Astrocyte (in vitro differentiated cells and primary cell): ENCODE results near the gene PDE11A. TPM values are rescaled to one million over a fixed set of nuclear protein-coding genes. Genes with fewer than 3 reads are reported as not detected.

Experiments
- DNase-seq: peaks from one replicate; pipeline ENCODE4 v3.0.0-alpha.2; 2010; ENCODE audit warnings: low read depth
- FAIRE-seq: peaks from 2 replicates; lab custom pipeline; 2011; peaks lifted over from hg19 to GRCh38; lab: Jason Lieb, UNC
- H2AFZ ChIP-seq: 2 replicates; pipeline ENCODE4 v1.6.0; 2012; ENCODE audit warnings: low read depth, low read length, inconsistent platforms
- H3K27ac ChIP-seq: 2 replicates; pipeline ENCODE4 v1.5.1; 2011; ENCODE audit warnings: low read depth, low read length, inconsistent platforms
- H3K27me3 ChIP-seq: 2 replicates; pipeline ENCODE4 v1.6.0; 2011; ENCODE audit warnings: low read length, inconsistent platforms; ENCODE audit not compliant: insufficient read depth
- H3K36me3 ChIP-seq: 2 replicates; pipeline ENCODE4 v1.5.1; 2011; ENCODE audit warnings: low read length, inconsistent platforms; ENCODE audit not compliant: insufficient read depth
- H3K4me1 ChIP-seq: 2 replicates; pipeline ENCODE4 v1.5.1; 2011; ENCODE audit warnings: low read length, inconsistent platforms; ENCODE audit not compliant: insufficient read depth
- H3K4me2 ChIP-seq: 2 replicates; pipeline ENCODE4 v1.6.0; 2012; ENCODE audit warnings: low read length, inconsistent platforms
- H3K4me3 ChIP-seq: 2 replicates; pipeline ENCODE4 v1.5.1; 2011; ENCODE audit warnings: low read depth, mild to moderate bottlenecking, low read length, inconsistent platforms; ENCODE audit not compliant: insufficient read depth
- H3K79me2 ChIP-seq: 2 replicates; pipeline ENCODE4 v1.6.0; 2012; ENCODE audit warnings: mild to moderate bottlenecking, low read length, inconsistent platforms; ENCODE audit not compliant: insufficient read depth
- H3K9ac ChIP-seq: 2 replicates; pipeline ENCODE4 v1.6.0; 2012; ENCODE audit warnings: mild to moderate bottlenecking, low read length, inconsistent platforms
- H3K9me3 ChIP-seq: 2 replicates; pipeline ENCODE4 v1.5.1; 2012; ENCODE audit warnings: low read depth, mild to moderate bottlenecking, low read length, inconsistent platforms; ENCODE audit not compliant: insufficient read depth
- H4K20me1 ChIP-seq: 2 replicates; pipeline ENCODE4 v1.6.0; 2012; ENCODE audit warnings: low read length, inconsistent platforms; ENCODE audit not compliant: insufficient read depth
- H3K27ac Mint-ChIP-seq: one replicate; pipeline ENCODE4 v1.8.0; 2021; ENCODE audit warnings: mild to moderate bottlenecking, mixed read lengths; ENCODE audit not compliant: unreplicated experiment
- H3K27me3 Mint-ChIP-seq: one replicate; pipeline ENCODE4 v1.8.0; 2021; ENCODE audit warnings: low read depth, mixed read lengths; ENCODE audit not compliant: unreplicated experiment
- H3K36me3 Mint-ChIP-seq: one replicate; pipeline ENCODE4 v1.8.0; 2021; ENCODE audit warnings: low read depth, mixed read lengths; ENCODE audit not compliant: unreplicated experiment
- H3K4me1 Mint-ChIP-seq: one replicate; pipeline ENCODE4 v1.8.0; 2021; ENCODE audit warnings: low read depth, mixed read lengths; ENCODE audit not compliant: unreplicated experiment
- H3K4me3 Mint-ChIP-seq: one replicate; pipeline ENCODE4 v1.8.0; 2021; ENCODE audit warnings: mild to moderate bottlenecking, moderate library complexity, mixed read lengths; ENCODE audit not compliant: unreplicated experiment
- H3K9me3 Mint-ChIP-seq: one replicate; pipeline ENCODE4 v1.8.0; 2021; ENCODE audit warnings: mild to moderate bottlenecking, mixed read lengths; ENCODE audit not compliant: unreplicated experiment
- CTCF ChIP-seq: IDR thresholded peaks from 2 replicates; pipeline ENCODE4 v1.5.1; 2011; ENCODE audit warnings: low read depth, mild to moderate bottlenecking, inconsistent platforms, low read length, moderate library complexity; ENCODE audit not compliant: insufficient read depth
- EZH2 ChIP-seq: IDR thresholded peaks from 2 replicates; pipeline ENCODE4 v1.6.1; 2012; ENCODE audit warnings: mild to moderate bottlenecking, low read length, inconsistent platforms; ENCODE audit not compliant: insufficient read depth
- total RNA-seq: library from RNA; stranded (reverse); gene quantifications from 2 replicates; pipeline ENCODE4 v1.2.1, GENCODE V29; 2021

PDE11A gene
- total RNA-seq, 1 donor from 2014 or later: 0.45 TPM

- Mint-ChIP-seq H3K4me1 (peaks cover 6% of the 10 kb centered on the region), H3K36me3 (no peaks in the 10 kb centered on the region), H3K9me3 (no peaks in the 10 kb centered on the region), H3K27ac (no peak overlapping the region), H3K4me3 (no peak overlapping the region), H3K27me3 (no peaks in the 10 kb centered on the region)
- Histone ChIP-seq H4K20me1 (peaks cover 4% of the 10 kb centered on the region), H3K79me2 (peaks cover 12% of the 10 kb centered on the region), H3K4me2 (no peak overlapping the region), H3K36me3 (peaks cover 15% of the 10 kb centered on the region), H3K27ac (no peak overlapping the region), H3K4me3 (no peak overlapping the region), H3K27me3 (no peaks in the 10 kb centered on the region), H2AFZ (no peak overlapping the region), H3K9ac (no peak overlapping the region), H3K9me3 (no peaks in the 10 kb centered on the region), H3K4me1 (no peaks in the 10 kb centered on the region)
- no peak for FAIRE-seq
- no peak for DNase-seq
- no peak for TF ChIP-seq EZH2
- TF ChIP-seq CTCF: no peak
Measured at GRCh38 chr2:178117725-178118124, 45.1 kb upstream of the PDE11A start.

GRCh38 chr2:178115271-178115670 lies 42.7 kb upstream of the PDE11A start:
- H2AFZ ChIP-seq: no peak overlapping the region
- DNase-seq: no peak
- H3K36me3 Mint-ChIP-seq: no peaks in the 10 kb centered on the region
- peaks cover 4% of the 10 kb centered on the region for H4K20me1 ChIP-seq
- H3K4me1 Mint-ChIP-seq: peaks cover 6% of the 10 kb centered on the region
- no peaks in the 10 kb centered on the region for H3K27me3 ChIP-seq
- H3K4me1 ChIP-seq: no peaks in the 10 kb centered on the region
- no peak overlapping the region for H3K4me2 ChIP-seq
- no peak for TF ChIP-seq CTCF
- no peak for TF ChIP-seq EZH2
- no peak overlapping the region for H3K4me3 ChIP-seq
- H3K27ac Mint-ChIP-seq: no peak overlapping the region
- FAIRE-seq: no peak
- no peaks in the 10 kb centered on the region for H3K27me3 Mint-ChIP-seq
- peaks cover 15% of the 10 kb centered on the region for H3K79me2 ChIP-seq
- peaks cover 4% of the 10 kb centered on the region for H3K36me3 ChIP-seq
- no peaks in the 10 kb centered on the region for H3K9me3 Mint-ChIP-seq
- H3K4me3 Mint-ChIP-seq: no peak overlapping the region
- H3K27ac ChIP-seq: no peak overlapping the region
- H3K9ac ChIP-seq: no peak overlapping the region
- H3K9me3 ChIP-seq: no peaks in the 10 kb centered on the region

GRCh38 chr2:178114462-178114861 lies 41.9 kb upstream of the PDE11A start:
- Histone ChIP-seq H3K27me3 (no peaks in the 10 kb centered on the region), H3K9me3 (no peaks in the 10 kb centered on the region), H3K36me3 (peaks cover 4% of the 10 kb centered on the region), H3K27ac (no peak overlapping the region), H3K9ac (no peak overlapping the region), H3K4me2 (no peak overlapping the region), H4K20me1 (peaks cover 4% of the 10 kb centered on the region), H3K4me1 (no peaks in the 10 kb centered on the region), H2AFZ (no peak overlapping the region), H3K79me2 (peaks cover 15% of the 10 kb centered on the region), H3K4me3 (no peak overlapping the region)
- DNase-seq: no peak
- H3K27me3 Mint-ChIP-seq: no peaks in the 10 kb centered on the region
- no peak for FAIRE-seq
- H3K4me3 Mint-ChIP-seq: no peak overlapping the region
- H3K4me1 Mint-ChIP-seq: peaks cover 6% of the 10 kb centered on the region
- no peaks in the 10 kb centered on the region for H3K36me3 Mint-ChIP-seq
- H3K9me3 Mint-ChIP-seq: no peaks in the 10 kb centered on the region
- TF ChIP-seq CTCF (no peak), EZH2 (no peak)
- no peak overlapping the region for H3K27ac Mint-ChIP-seq
